H9 (cell line): ENCODE results near the gene CAVIN4. TPM values are rescaled to one million over a fixed set of nuclear protein-coding genes. Genes with fewer than 3 reads are reported as not detected.

ENCODE experiments used
- DNase-seq: peaks from one replicate; pipeline ENCODE4 v3.0.0-alpha.2; 2017
- H2AFZ ChIP-seq: one replicate; pipeline ENCODE4 v1.6.1; 2013; ENCODE audit warnings: mild to moderate bottlenecking, low read length, control low read depth, moderate library complexity
- H2AK5ac ChIP-seq: 2 replicates; pipeline ENCODE4 v1.6.1; 2013; ENCODE audit warnings: low read length, control low read depth, mixed read lengths; ENCODE audit not compliant: insufficient read length
- H2BK120ac ChIP-seq: one replicate; pipeline ENCODE4 v1.6.1; 2013; ENCODE audit warnings: low read depth, mild to moderate bottlenecking, low read length, control low read depth, inconsistent platforms; ENCODE audit not compliant: poor library complexity, severe bottlenecking
- H2BK12ac ChIP-seq: 2 replicates; pipeline ENCODE4 v1.6.1; 2013; ENCODE audit warnings: low read length, control low read depth, mixed read lengths, low read depth; ENCODE audit not compliant: insufficient read length
- H2BK15ac ChIP-seq: 2 replicates; pipeline ENCODE4 v1.6.1; 2013; ENCODE audit warnings: low read depth, low read length, control low read depth
- H2BK20ac ChIP-seq: one replicate; pipeline ENCODE4 v1.6.1; 2013; ENCODE audit warnings: low read depth, mild to moderate bottlenecking, low read length, control low read depth, inconsistent platforms; ENCODE audit not compliant: poor library complexity, severe bottlenecking
- H2BK5ac ChIP-seq: 2 replicates; pipeline ENCODE4 v1.6.1; 2013; ENCODE audit warnings: low read length, control low read depth, mixed read lengths; ENCODE audit not compliant: insufficient read length
- H3K14ac ChIP-seq: 2 replicates; pipeline ENCODE4 v1.6.1; 2013; ENCODE audit warnings: low read length, control low read depth; ENCODE audit not compliant: insufficient read depth
- H3K18ac ChIP-seq: 2 replicates; pipeline ENCODE4 v1.6.1; 2013; ENCODE audit warnings: low read depth, mild to moderate bottlenecking, mixed read lengths, low read length, control low read depth; ENCODE audit not compliant: insufficient read length
- H3K23ac ChIP-seq: 2 replicates; pipeline ENCODE4 v1.6.1; 2013; ENCODE audit warnings: low read length, control low read depth, mixed read lengths, low read depth; ENCODE audit not compliant: insufficient read length
- H3K23me2 ChIP-seq: 2 replicates; pipeline ENCODE4 v1.6.1; 2013; ENCODE audit warnings: low read depth, mild to moderate bottlenecking, mixed read lengths, low read length, control low read depth; ENCODE audit not compliant: insufficient read length, poor library complexity, severe bottlenecking
- H3K27ac ChIP-seq: 2 replicates; pipeline ENCODE4 v1.5.1; 2013; ENCODE audit warnings: low read length, control low read depth, mixed read lengths, low read depth; ENCODE audit not compliant: insufficient read length
- H3K27me3 ChIP-seq: 2 replicates; pipeline ENCODE4 v1.6.1; 2013; ENCODE audit warnings: low read length, control low read depth, inconsistent platforms; ENCODE audit not compliant: insufficient read depth
- H3K4ac ChIP-seq: 2 replicates; pipeline ENCODE4 v1.6.1; 2013; ENCODE audit warnings: low read depth, mild to moderate bottlenecking, control low read depth, inconsistent platforms, low read length, moderate library complexity
- H3K4me1 ChIP-seq: 2 replicates; pipeline ENCODE4 v1.6.1; 2013; ENCODE audit warnings: low read length, control low read depth, inconsistent platforms; ENCODE audit not compliant: insufficient read depth
- H3K4me2 ChIP-seq: 2 replicates; pipeline ENCODE4 v1.6.1; 2013; ENCODE audit warnings: low read length, control low read depth, mixed read lengths; ENCODE audit not compliant: insufficient read length, insufficient read depth
- H3K56ac ChIP-seq: 2 replicates; pipeline ENCODE4 v1.6.1; 2013; ENCODE audit warnings: low read depth, mild to moderate bottlenecking, mixed read lengths, low read length, control low read depth; ENCODE audit not compliant: insufficient read length
- H3K79me1 ChIP-seq: 2 replicates; pipeline ENCODE4 v1.6.1; 2013; ENCODE audit warnings: low read depth, mild to moderate bottlenecking, moderate library complexity, low read length, control low read depth, inconsistent platforms; ENCODE audit not compliant: insufficient read depth, poor library complexity, severe bottlenecking
- H3K79me2 ChIP-seq: 2 replicates; pipeline ENCODE4 v1.6.1; 2013; ENCODE audit warnings: low read length, control low read depth, inconsistent platforms; ENCODE audit not compliant: insufficient read depth
- H3K9ac ChIP-seq: 2 replicates; pipeline ENCODE4 v1.6.1; 2013; ENCODE audit warnings: low read length, control low read depth, mixed read lengths; ENCODE audit not compliant: insufficient read length; ENCODE audit errors: extremely low read depth
- H3K9me3 ChIP-seq: one replicate; pipeline ENCODE4 v1.6.1; 2013; ENCODE audit warnings: low read depth, low read length, inconsistent platforms; ENCODE audit not compliant: control insufficient read depth
- H3T11ph ChIP-seq: one replicate; pipeline ENCODE4 v1.6.1; 2013; ENCODE audit warnings: mild to moderate bottlenecking, low read length, control low read depth, inconsistent platforms
- H4K20me1 ChIP-seq: one replicate; pipeline ENCODE4 v1.6.1; 2013; ENCODE audit not compliant: control insufficient read depth, insufficient read length, insufficient read depth
- H4K5ac ChIP-seq: 2 replicates; pipeline ENCODE4 v1.6.1; 2013; ENCODE audit warnings: low read depth, mild to moderate bottlenecking, mixed read lengths, low read length, control low read depth; ENCODE audit not compliant: insufficient read length
- H4K8ac ChIP-seq: replicated peaks from 2 replicates; pipeline ENCODE4 v1.6.1; 2013; ENCODE audit warnings: low read length, control low read depth, mixed read lengths, low read depth; ENCODE audit not compliant: insufficient read length
- H4K91ac ChIP-seq: 2 replicates; pipeline ENCODE4 v1.6.1; 2013; ENCODE audit warnings: low read depth, mild to moderate bottlenecking, moderate library complexity, mixed read lengths, low read length, control low read depth; ENCODE audit not compliant: insufficient read length
- H3K27ac Mint-ChIP-seq, 3 experiments: 2 replicates in 2 of 3; 3 replicates in 1 of 3; pipeline ENCODE4 v1.8.0; 2020 to 2021; ENCODE audit warnings: mixed read lengths in 3 of 3, mild to moderate bottlenecking in 1 of 3, moderate library complexity in 1 of 3
- H3K27me3 Mint-ChIP-seq: 2 replicates; pipeline ENCODE4 v1.8.0; 2021; ENCODE audit warnings: low read depth, mild to moderate bottlenecking, moderate library complexity, mixed read lengths
- H3K36me3 Mint-ChIP-seq, 3 experiments: 2 replicates in 2 of 3; 3 replicates in 1 of 3; pipeline ENCODE4 v1.8.0; 2020 to 2021; ENCODE audit warnings: low read depth in 3 of 3, mixed read lengths in 3 of 3; ENCODE audit not compliant: insufficient read depth in 1 of 3
- H3K4me1 Mint-ChIP-seq, 2 experiments: 2 replicates each; pipeline ENCODE4 v1.8.0; 2020; ENCODE audit warnings: mixed read lengths in 2 of 2
- H3K4me3 Mint-ChIP-seq, 2 experiments: 2 replicates in 1 of 2; 3 replicates in 1 of 2; pipeline ENCODE4 v1.8.0; 2020 to 2021; ENCODE audit warnings: mild to moderate bottlenecking in 2 of 2, mixed read lengths in 2 of 2, moderate library complexity in 1 of 2
- H3K9me3 Mint-ChIP-seq, 2 experiments: 2 replicates in 1 of 2; 3 replicates in 1 of 2; pipeline ENCODE4 v1.8.0; 2020; ENCODE audit warnings: mild to moderate bottlenecking in 2 of 2, mixed read lengths in 2 of 2, moderate library complexity in 1 of 2
- CTCF ChIP-seq: fragments of 200-600 bp; sonication (generic); conservative IDR thresholded peaks from 3 replicates; pipeline ENCODE4 v1.8.0; 2021; ENCODE audit warnings: antibody characterized with exemption, mild to moderate bottlenecking
- total RNA-seq: library from RNA; stranded (reverse); gene quantifications from 2 replicates; pipeline ENCODE4 v1.2.1, GENCODE V29; 2021

Gene CAVIN4
- total RNA-seq, 1 experiment from 2014 or later = 7.3 TPM

GRCh38 chr9:100601216-100601615, 23.3 kb downstream of the CAVIN4 start:
- Histone ChIP-seq H3K23me2 (peaks cover 3% of the 10 kb centered on the region), H3K9ac (no peak overlapping the region)
- peak overlapping the region in 1 of 3 experiments; percentile 59; a peak in 2 of 7 replicates for H3K27ac Mint-ChIP-seq

More at GRCh38 chr9:100601216-100601615, 23.3 kb downstream of the CAVIN4 start:
- H3K4ac ChIP-seq = no peak overlapping the region
- no peaks in the 10 kb centered on the region for H3K27me3 Mint-ChIP-seq
- no peak overlapping the region for H2BK120ac ChIP-seq
- no peak overlapping the region for H4K91ac ChIP-seq
- H4K20me1 ChIP-seq = no peaks in the 10 kb centered on the region
- H3K9me3 Mint-ChIP-seq = peaks cover 2 to 6% of the 10 kb centered on the region in 2 experiments; a peak in 3 of 5 replicates
- no peak overlapping the region for H2AFZ ChIP-seq
- H3K27ac ChIP-seq = no peak overlapping the region
- peak; percentile 81 for DNase-seq
- no peaks in the 10 kb centered on the region for H3K79me1 ChIP-seq
- peak; percentile 83 for TF ChIP-seq CTCF
- no peak overlapping the region for H3K14ac ChIP-seq
- no peak overlapping the region for H2BK20ac ChIP-seq
- H3K4me1 ChIP-seq = peaks cover 3% of the 10 kb centered on the region; the same call in 1 of the 2 replicates
- no peaks in the 10 kb centered on the region for H3K27me3 ChIP-seq
- H2BK15ac ChIP-seq = no peak overlapping the region
- no peak overlapping the region for H3T11ph ChIP-seq
- no peak overlapping the region for H3K4me2 ChIP-seq
- H2BK12ac ChIP-seq = no peak overlapping the region
- no peak overlapping the region for H4K5ac ChIP-seq
- H3K23ac ChIP-seq = no peak overlapping the region
- no peak overlapping the region for H3K4me3 Mint-ChIP-seq
- peaks cover 29 to 39% of the 10 kb centered on the region in 2 experiments for H3K4me1 Mint-ChIP-seq
- H3K79me2 ChIP-seq = no peaks in the 10 kb centered on the region
- H2BK5ac ChIP-seq = no peak overlapping the region
- no peak overlapping the region for H3K18ac ChIP-seq
- H4K8ac ChIP-seq = no peak overlapping the region
- H3K56ac ChIP-seq = no peak overlapping the region
- H3K9me3 ChIP-seq = no peaks in the 10 kb centered on the region
- H3K36me3 Mint-ChIP-seq = peaks cover 0 to 5% (median 0%) of the 10 kb centered on the region in 3 experiments; a peak in 1 of 7 replicates
- no peak overlapping the region for H2AK5ac ChIP-seq
